Inflammatory macrophage treated with lipopolysaccharide for 1 hour (primary cell): ENCODE results near the gene LHX5.
A peak's percentile ranks its signal among the peaks of the same experiment; 100 is the strongest.
"Not testable (repeated sequence)": the region's sequence is repeated elsewhere in the genome, so short reads cannot be mapped to it uniquely, and the experiment has no call there.

Experiments used
- DNase-seq, 2 donors: peaks; one replicate each; pipeline ENCODE4 v3.0.0-alpha.2; 2020 to 2022

LHX5 gene

DNA sequence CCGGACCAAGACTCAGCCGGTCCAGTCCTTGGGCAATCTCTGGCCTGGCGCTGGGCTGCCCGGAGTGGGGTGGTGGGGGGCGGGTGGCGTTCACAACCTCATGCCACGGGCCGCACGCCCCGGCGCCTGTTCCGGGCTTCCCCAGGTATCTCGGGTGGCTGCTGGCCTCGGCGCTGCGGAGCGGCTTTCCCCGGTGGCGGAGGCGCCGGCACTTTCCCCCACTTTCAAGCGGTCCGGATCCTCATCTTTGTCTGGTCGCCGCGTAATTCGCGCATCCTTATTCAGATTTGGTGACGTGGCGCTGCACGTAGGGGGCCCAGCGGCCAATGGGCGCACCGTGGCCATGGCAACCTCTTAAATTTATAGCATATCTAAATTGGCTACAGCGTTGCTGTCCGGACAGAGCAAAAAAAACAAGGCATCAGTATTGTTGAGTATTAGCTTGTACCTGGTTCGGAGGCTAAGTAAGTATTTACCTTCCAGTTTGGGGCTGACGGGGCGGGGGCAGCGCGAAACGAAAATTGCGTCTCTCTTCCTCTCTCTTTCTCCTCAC is at the start of gene LHX5:
Gene LHX5 (minus strand): TSS at position 253 of the 553 bp plus-strand sequence. CDS start 373 bp downstream, outside the sequence.
- DNase-seq, result no peak

- DNase-seq, result no peak
Measured at GRCh38 chr12:113519464-113520307, 48.0 kb upstream of the LHX5 start.

DNA sequence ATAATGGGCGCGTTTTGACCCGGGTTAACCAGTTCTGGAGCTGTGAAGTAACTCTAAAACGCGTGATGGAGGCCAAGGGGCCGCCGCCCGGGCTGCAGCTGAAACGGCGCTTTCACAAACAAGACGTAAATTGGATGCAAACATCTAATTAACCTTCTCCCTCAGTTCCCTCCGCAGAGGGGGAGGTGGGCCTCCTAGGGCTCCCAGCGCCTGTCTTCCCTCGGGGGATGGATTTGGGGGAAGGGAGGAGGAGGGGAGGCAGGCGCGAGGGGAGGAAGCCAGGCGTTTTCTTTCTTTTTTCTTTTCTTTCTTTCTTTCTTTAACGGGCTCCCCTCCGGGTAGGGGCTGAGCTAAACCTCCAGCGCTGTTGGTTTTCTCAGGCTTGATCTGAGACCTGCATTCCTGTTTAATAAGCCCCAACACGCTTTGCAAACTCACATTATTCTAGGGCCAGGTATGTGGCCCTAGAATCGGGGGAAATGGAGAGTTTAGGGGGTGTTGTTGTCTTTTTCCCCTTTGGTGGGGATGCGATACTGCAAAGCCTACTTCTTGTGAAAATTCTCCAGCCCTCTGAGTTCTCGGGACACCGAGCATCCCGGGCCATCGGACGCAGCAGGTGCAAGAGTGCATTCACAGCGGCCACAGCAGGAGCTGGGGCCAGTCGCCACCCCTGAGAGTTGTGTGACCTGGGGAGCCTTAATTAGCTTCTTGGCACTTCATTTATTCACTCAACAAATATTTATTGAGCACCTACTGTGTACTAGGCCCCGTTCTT is 43.6 kb upstream of the LHX5 start:
- no peak for DNase-seq

GRCh38 chr12:113514602-113515001 is 42.9 kb upstream of the LHX5 start:
- no peak for DNase-seq

DNA sequence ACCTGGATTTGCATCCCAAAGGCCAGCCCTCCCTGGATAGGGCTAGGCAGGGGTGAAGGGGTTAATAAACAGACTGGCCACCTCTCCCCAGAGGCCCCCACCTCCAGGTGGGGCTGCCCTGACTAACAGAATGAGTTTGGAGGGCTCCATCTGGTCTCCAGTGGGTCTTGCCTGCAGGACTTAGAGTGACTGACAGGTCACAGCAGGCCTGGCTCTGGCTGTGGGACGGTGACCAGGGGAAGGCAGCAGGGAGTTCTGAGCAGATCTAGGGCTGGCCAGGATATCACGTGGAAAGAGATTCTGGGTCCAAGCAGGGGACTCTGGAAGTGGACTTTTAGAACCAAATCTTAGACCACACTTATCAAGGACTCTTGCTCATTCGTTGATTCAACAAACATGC is 40.9 kb upstream of the LHX5 start:
- DNase-seq, result no peak

DNA sequence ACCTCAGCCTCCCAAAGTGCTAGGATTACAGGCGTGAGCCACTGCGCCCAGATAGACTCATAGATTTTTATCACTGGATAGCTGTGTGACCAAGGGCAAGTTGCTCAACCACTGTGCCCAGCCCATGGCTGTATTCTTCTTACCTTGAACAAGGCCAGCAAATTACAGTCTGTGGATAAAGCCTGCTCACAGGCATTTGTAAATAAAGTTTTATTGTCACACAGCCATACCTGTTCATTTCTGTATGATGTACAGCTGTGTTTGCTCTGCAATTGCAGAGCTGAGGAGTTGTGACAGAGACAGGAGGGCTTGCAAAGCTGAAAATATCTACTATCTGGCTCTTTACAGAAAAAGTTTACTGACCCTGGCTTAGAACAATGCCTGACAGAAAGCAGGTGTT is 35.2 kb upstream of the LHX5 start:
- DNase-seq, result no peak

GRCh38 chr12:113505941-113506340 is 34.3 kb upstream of the LHX5 start:
- DNase-seq, result no peak

- DNase-seq, result no peak
Measured at GRCh38 chr12:113504917-113505316, 33.2 kb upstream of the LHX5 start.

GRCh38 chr12:113500782-113501311 is 29.2 kb upstream of the LHX5 start:
- no peak for DNase-seq

DNA sequence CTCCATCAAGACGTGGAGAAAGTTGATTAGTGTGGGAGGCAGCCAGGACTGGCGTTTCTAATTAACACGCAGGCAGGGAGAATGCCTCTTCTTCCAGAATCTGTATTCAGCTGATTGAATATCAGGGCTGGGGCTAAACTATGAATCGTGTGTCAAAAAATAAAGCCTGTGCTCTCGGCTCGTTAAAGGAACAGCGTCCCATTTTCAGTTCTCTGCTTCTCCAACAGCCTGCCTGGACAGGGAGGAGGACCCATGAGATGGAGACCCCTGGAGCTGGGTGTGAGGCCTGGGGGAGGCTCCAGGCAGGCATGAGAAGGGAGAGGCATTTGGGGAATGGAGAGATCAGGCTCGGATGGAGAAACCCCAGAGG is 28.6 kb upstream of the LHX5 start:
- no peak for DNase-seq

- DNase-seq, result no peak
Measured at GRCh38 chr12:113498490-113498889, 26.8 kb upstream of the LHX5 start.

- DNase-seq, result no peak
Measured at GRCh38 chr12:113497693-113498092, 26.0 kb upstream of the LHX5 start.

DNA sequence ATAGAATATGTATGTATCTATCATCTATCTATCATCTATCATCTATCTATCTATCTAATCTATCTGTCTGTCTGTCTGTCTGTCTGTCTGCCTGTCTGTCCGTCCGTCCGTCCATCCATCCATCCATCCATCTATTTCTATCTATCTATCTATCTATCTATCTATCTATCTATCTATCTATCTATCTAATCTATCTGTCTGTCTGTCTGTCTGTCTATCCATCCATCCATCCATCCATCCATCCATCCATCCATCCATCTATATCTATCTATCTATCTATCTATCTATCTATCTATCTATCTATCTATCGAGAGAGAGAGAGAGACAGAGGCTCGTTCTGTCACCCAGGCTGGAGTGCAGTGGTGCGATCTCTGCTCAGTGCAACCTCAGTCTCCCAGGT is 24.3 kb upstream of the LHX5 start:
- DNase-seq, result not testable (repeated sequence)

DNA sequence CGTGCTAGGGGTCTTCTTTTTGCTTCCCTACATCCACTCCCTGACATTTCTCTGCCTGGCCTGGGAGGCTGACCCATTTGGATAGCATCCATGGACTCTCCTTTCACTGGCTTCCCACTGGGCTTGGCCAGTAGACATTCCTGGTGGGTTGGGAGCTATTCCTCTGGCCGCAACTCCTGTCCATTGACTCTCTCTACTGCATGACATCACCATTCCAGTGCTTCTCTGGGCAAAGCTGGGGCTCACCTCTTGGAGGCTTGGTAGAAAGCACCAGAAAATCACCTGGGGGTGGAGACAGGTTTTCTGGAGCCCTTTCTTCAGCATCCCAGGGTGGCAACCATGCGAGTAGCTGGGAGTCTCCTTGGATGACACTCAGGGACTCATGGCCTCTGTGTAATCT is 16.7 kb upstream of the LHX5 start:
- DNase-seq, result no peak

GRCh38 chr12:113486722-113487121 is 15.1 kb upstream of the LHX5 start:
- DNase-seq, result no peak

GRCh38 chr12:113485330-113485729 is 13.7 kb upstream of the LHX5 start:
- no peak for DNase-seq

GRCh38 chr12:113482334-113482733 is 10.7 kb upstream of the LHX5 start:
- DNase-seq, result no peak

GRCh38 chr12:113480336-113480971 is 8.8 kb upstream of the LHX5 start:
- DNase-seq, result no peak

GRCh38 chr12:113479590-113480335 is 8.1 kb upstream of the LHX5 start:
- DNase-seq, result peak in 1 of 2 donors; percentile 33

- no peak for DNase-seq
Measured at GRCh38 chr12:113479216-113479589, 7.5 kb upstream of the LHX5 start.

- no peak for DNase-seq
Measured at GRCh38 chr12:113478351-113479011, 6.8 kb upstream of the LHX5 start.

DNA sequence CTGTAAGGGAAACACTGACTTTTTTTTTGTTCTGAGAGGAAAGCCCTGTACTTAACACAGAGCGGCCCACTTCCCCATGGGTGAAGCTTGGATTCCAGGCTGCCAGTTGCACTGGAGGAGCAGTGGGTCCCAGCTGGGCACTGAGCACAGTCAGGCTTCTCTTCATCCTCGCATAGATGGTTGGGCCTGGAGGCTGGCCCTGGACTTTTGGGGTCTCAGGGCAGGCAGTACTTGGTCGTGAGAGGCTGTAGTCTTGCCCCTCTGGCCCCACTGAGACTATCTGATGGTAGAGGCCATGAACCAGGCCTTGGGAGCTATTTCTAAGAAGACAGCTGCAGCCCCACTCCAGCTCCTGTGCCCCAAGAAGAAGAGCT is 6.2 kb upstream of the LHX5 start:
- DNase-seq, result no peak
